GM23248 (cell line): ENCODE measurements around the gene ERI3. TPM values are rescaled to one million over a fixed set of nuclear protein-coding genes. Genes with fewer than 3 reads are reported as not detected.

Experiments
- DNase-seq: peaks from one replicate; pipeline ENCODE4 v3.0.0-alpha.2; 2015
- H2AFZ ChIP-seq: fragments of 200-600 bp; sonication (generic); 2 replicates; pipeline ENCODE4 v1.6.1; 2016; ENCODE audit warnings: antibody characterized with exemption
- H3F3A ChIP-seq: fragments of 200-600 bp; sonication (generic); 2 replicates; pipeline ENCODE4 v1.6.1; 2016; ENCODE audit warnings: mild to moderate bottlenecking, antibody characterized with exemption, mixed run types; ENCODE audit not compliant: insufficient read depth
- H3K27ac ChIP-seq: fragments of 200-600 bp; sonication (generic); 2 replicates; pipeline ENCODE4 v1.5.1; 2016; ENCODE audit warnings: mild to moderate bottlenecking
- H3K27me3 ChIP-seq: fragments of 200-600 bp; sonication (generic); replicated peaks from 2 replicates; pipeline ENCODE4 v1.6.1; 2016; ENCODE audit warnings: mild to moderate bottlenecking; ENCODE audit not compliant: insufficient read depth
- H3K36me3 ChIP-seq: fragments of 200-600 bp; sonication (generic); 2 replicates; pipeline ENCODE4 v1.6.1; 2016; ENCODE audit warnings: low read depth, mild to moderate bottlenecking
- H3K4me1 ChIP-seq: fragments of 200-600 bp; sonication (generic); 2 replicates; pipeline ENCODE4 v1.6.1; 2016; ENCODE audit warnings: mild to moderate bottlenecking; ENCODE audit not compliant: insufficient read depth
- H3K4me2 ChIP-seq: fragments of 200-600 bp; sonication (generic); one replicate; pipeline ENCODE4 v1.6.1; 2016; ENCODE audit warnings: mild to moderate bottlenecking; ENCODE audit not compliant: unreplicated experiment
- H3K4me3 ChIP-seq: fragments of 200-600 bp; sonication (generic); 2 replicates; pipeline ENCODE4 v1.5.1; 2016; ENCODE audit warnings: mild to moderate bottlenecking
- H3K79me2 ChIP-seq: fragments of 200-600 bp; sonication (generic); 2 replicates; pipeline ENCODE4 v1.6.1; 2016; ENCODE audit warnings: mild to moderate bottlenecking; ENCODE audit not compliant: insufficient read depth
- H3K9ac ChIP-seq: fragments of 200-600 bp; sonication (generic); 2 replicates; pipeline ENCODE4 v1.6.1; 2016; ENCODE audit warnings: mild to moderate bottlenecking
- H3K9me2 ChIP-seq: fragments of 200-600 bp; sonication (generic); 2 replicates; pipeline ENCODE4 v1.6.1; 2016; ENCODE audit warnings: mixed run types, mild to moderate bottlenecking, moderate library complexity; ENCODE audit not compliant: insufficient read depth
- H3K9me3 ChIP-seq: fragments of 200-600 bp; sonication (generic); one replicate; pipeline ENCODE4 v1.6.1; 2017; ENCODE audit warnings: low read depth
- H4K20me1 ChIP-seq: fragments of 200-600 bp; sonication (generic); 2 replicates; pipeline ENCODE4 v1.6.0; 2016; ENCODE audit not compliant: insufficient read depth
- EZH2 ChIP-seq: fragments of 200-600 bp; sonication (generic); IDR thresholded peaks from 2 replicates; pipeline ENCODE4 v1.6.1; 2018; ENCODE audit warnings: antibody characterized with exemption, mild to moderate bottlenecking; ENCODE audit not compliant: insufficient read depth, poor library complexity, severe bottlenecking
- EZH2phosphoT487 ChIP-seq: fragments of 200-600 bp; sonication (generic); IDR thresholded peaks from 2 replicates; pipeline ENCODE4 v1.6.1; 2018; ENCODE audit warnings: antibody characterized with exemption, moderate library complexity, mild to moderate bottlenecking, low read depth; ENCODE audit not compliant: insufficient read depth
- WGBS, 2 experiments: methylation state at CpG; one replicate each; pipeline ENCODE4 v1.1.6; 2015 to 2017; ENCODE audit warnings: low lambda C conversion rate in 2 of 2, low coverage in 1 of 2; ENCODE audit errors: missing lambda C conversion rate in 2 of 2; 5-methylcytosine and 5-hydroxymethylcytosine counted together
- in situ Hi-C: fragments of 300-500 bp; cut with MboI; formaldehyde crosslinking; loops from 2 replicates; pipeline ENCODE4 v1.15.0; 2020
- polyA plus RNA-seq: library from polyadenylated mRNA; unstranded; fragments of >200 nt; fragmentation: Nextera tagmentation; extraction: Ambion mirVana; gene quantifications from 2 replicates; pipeline ENCODE4 v1.2.1, GENCODE V29; 2016
- total RNA-seq: library from RNA; depleted of rRNA; stranded (reverse); fragments of >200 nt; shearing (Covaris generic); gene quantifications from 2 replicates; pipeline ENCODE4 v1.2.3, GENCODE V29; 2014

The ERI3 gene
- total and polyA plus RNA-seq, 2 experiments from 2014 or later: 51.2 to 83.4 TPM

DNA sequence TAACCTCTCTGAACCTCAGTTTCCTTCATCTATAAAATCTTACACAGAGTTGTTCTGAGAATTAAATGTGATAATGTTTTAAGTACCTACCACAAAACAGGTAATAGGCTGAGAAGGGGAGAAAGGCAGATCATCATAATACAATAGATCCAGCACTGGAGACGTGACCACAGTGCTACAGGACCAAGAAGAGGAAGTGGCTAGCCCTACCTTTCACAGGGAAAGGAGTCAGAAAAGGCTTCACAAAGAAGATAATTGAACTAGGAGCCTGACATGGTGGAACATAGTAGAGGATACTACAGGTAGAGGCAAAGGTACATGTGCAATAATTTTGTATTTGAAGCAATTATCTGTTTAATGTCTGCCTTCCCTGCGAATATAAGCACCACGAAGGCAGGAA, 45.1 kb downstream of the ERI3 start:
- TF ChIP-seq EZH2: no peak
- no peak for TF ChIP-seq EZH2phosphoT487
- H3K4me3 ChIP-seq: no peak overlapping the region
- H3K9me2 ChIP-seq: no peaks in the 10 kb centered on the region
- H3F3A ChIP-seq: no peaks in the 10 kb centered on the region
- in situ Hi-C loops: no loop called here
- 96 to 98% methylated on average over 3 of the region's 3 CpGs for WGBS, 2 experiments
- H3K9ac ChIP-seq: no peak overlapping the region
- no peaks in the 10 kb centered on the region for H3K4me1 ChIP-seq
- H3K27ac ChIP-seq: no peak overlapping the region
- H3K27me3 ChIP-seq: no peaks in the 10 kb centered on the region
- peaks cover 5% of the 10 kb centered on the region; the same call in 1 of the 2 replicates for H3K36me3 ChIP-seq
- no peaks in the 10 kb centered on the region for H4K20me1 ChIP-seq
- no peak for DNase-seq
- H2AFZ ChIP-seq: no peak overlapping the region
- H3K79me2 ChIP-seq: no peaks in the 10 kb centered on the region
- no peak overlapping the region for H3K4me2 ChIP-seq
- no peaks in the 10 kb centered on the region for H3K9me3 ChIP-seq

DNA sequence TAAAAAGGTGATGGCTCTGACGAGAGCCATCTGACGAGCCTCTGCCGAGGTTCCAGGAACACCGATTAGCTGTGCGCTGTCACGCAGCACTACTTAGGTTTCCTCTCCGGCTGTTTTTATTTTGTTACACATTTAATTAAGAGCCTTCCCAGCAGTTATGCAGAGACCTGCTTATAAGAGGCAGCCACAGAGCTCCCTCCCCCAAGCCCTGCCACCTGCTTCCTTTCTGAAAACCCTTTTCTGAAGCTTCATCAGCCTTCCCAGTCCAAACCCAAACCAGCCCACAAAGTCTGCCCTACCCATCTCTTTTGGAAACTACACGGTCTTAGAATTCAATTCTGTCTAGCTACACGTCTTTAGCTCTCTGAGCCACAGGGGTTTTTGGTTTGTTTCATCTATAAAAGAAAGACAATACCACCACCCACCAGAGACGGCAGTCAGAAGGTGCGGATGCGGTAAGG, 49.1 kb downstream of the ERI3 start:
- in situ Hi-C loops: no loop called here
- peaks cover 5% of the 10 kb centered on the region; the same call in 1 of the 2 replicates for H3K36me3 ChIP-seq
- no peak for TF ChIP-seq EZH2phosphoT487
- no peak for TF ChIP-seq EZH2
- no peak overlapping the region for H3K27ac ChIP-seq
- H3K9me2 ChIP-seq: no peaks in the 10 kb centered on the region
- H3K9me3 ChIP-seq: no peaks in the 10 kb centered on the region
- H4K20me1 ChIP-seq: no peaks in the 10 kb centered on the region
- no peaks in the 10 kb centered on the region for H3K27me3 ChIP-seq
- H2AFZ ChIP-seq: no peak overlapping the region
- no peaks in the 10 kb centered on the region for H3K4me1 ChIP-seq
- no peak for DNase-seq
- H3K4me2 ChIP-seq: no peak overlapping the region
- H3K4me3 ChIP-seq: no peak overlapping the region
- no peaks in the 10 kb centered on the region for H3K79me2 ChIP-seq
- WGBS, 2 experiments: 84 to 86% methylated on average over 12 of the region's 12 CpGs
- H3F3A ChIP-seq: no peaks in the 10 kb centered on the region
- H3K9ac ChIP-seq: no peak overlapping the region

GRCh38 chr1:44303532-44303931, 51.5 kb downstream of the ERI3 start:
- Histone ChIP-seq H3K36me3 (no peaks in the 10 kb centered on the region; the same call in 1 of the 2 replicates), H3K9me2 (no peaks in the 10 kb centered on the region), H3K4me3 (no peak overlapping the region), H4K20me1 (no peaks in the 10 kb centered on the region), H3K4me2 (no peak overlapping the region), H3F3A (no peaks in the 10 kb centered on the region), H3K9ac (no peak overlapping the region), H3K4me1 (no peaks in the 10 kb centered on the region), H3K9me3 (no peaks in the 10 kb centered on the region), H3K27me3 (no peaks in the 10 kb centered on the region), H3K79me2 (no peaks in the 10 kb centered on the region), H3K27ac (no peak overlapping the region), H2AFZ (no peak overlapping the region)
- 93 to 97% methylated on average over 1 of the region's 1 CpG for WGBS, 2 experiments
- TF ChIP-seq EZH2 (no peak), EZH2phosphoT487 (no peak)
- no peak for DNase-seq
- in situ Hi-C loops: no loop called here

DNA sequence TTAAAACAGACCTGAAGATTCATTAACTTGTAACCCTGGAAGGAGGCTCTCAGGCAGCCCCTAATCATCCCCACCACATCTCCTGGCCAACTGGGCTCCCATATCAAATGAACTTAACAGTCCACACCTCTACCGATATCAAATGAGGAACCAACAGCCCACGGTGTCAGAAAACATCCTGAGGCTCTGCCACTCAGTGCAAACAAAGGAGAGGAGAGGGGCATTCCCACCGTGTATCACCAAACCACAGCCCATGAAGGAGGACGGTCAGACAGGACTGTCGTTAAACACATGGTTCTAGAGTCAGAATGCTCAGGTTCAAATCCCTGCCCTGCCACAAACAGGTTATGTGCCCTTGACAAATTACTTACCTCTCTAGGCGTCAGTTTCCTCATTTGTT, 52.5 kb downstream of the ERI3 start:
- Histone ChIP-seq H3K4me3 (no peak overlapping the region), H3K79me2 (no peaks in the 10 kb centered on the region), H3K36me3 (no peaks in the 10 kb centered on the region; the same call in 1 of the 2 replicates), H3K4me2 (no peak overlapping the region), H3K27me3 (no peaks in the 10 kb centered on the region), H3K9ac (no peak overlapping the region), H3K9me2 (no peaks in the 10 kb centered on the region), H3K9me3 (no peaks in the 10 kb centered on the region), H3K27ac (no peak overlapping the region), H4K20me1 (no peaks in the 10 kb centered on the region), H2AFZ (no peak overlapping the region), H3F3A (no peaks in the 10 kb centered on the region), H3K4me1 (no peaks in the 10 kb centered on the region)
- in situ Hi-C loops: no loop called here
- 93 to 98% methylated on average over 6 of the region's 6 CpGs for WGBS, 2 experiments
- no peak for DNase-seq
- TF ChIP-seq EZH2 (no peak), EZH2phosphoT487 (no peak)

GRCh38 chr1:44301442-44301841, 53.6 kb downstream of the ERI3 start:
- in situ Hi-C loops: no loop called here
- WGBS, 2 experiments: 74 to 77% methylated on average over 5 of the region's 5 CpGs
- no peaks in the 10 kb centered on the region for H3K9me2 ChIP-seq

More at GRCh38 chr1:44301442-44301841, 53.6 kb downstream of the ERI3 start:
- H3F3A ChIP-seq: no peaks in the 10 kb centered on the region
- H3K9me3 ChIP-seq: no peaks in the 10 kb centered on the region
- no peak overlapping the region for H3K4me3 ChIP-seq
- no peaks in the 10 kb centered on the region for H3K79me2 ChIP-seq
- no peak for DNase-seq
- no peaks in the 10 kb centered on the region for H4K20me1 ChIP-seq
- no peak overlapping the region for H2AFZ ChIP-seq
- no peaks in the 10 kb centered on the region; the same call in 1 of the 2 replicates for H3K36me3 ChIP-seq
- no peak overlapping the region for H3K4me2 ChIP-seq
- H3K27me3 ChIP-seq: no peaks in the 10 kb centered on the region
- no peak overlapping the region for H3K9ac ChIP-seq
- H3K4me1 ChIP-seq: no peaks in the 10 kb centered on the region
- TF ChIP-seq EZH2phosphoT487 (no peak), EZH2 (no peak)
- no peak overlapping the region for H3K27ac ChIP-seq
